IMR-90 (cell line): ENCODE measurements around the gene WASHC1. TPM values are rescaled to one million over a fixed set of nuclear protein-coding genes. Genes with fewer than 3 reads are reported as not detected.
A peak's percentile ranks its signal among the peaks of the same experiment; 100 is the strongest.
"Not testable (repeated sequence)": the region's sequence is repeated elsewhere in the genome, so short reads cannot be mapped to it uniquely, and the experiment has no call there.

Source experiments
- ATAC-seq: fragments of 200-7000 bp; cut with Tn5 transposase; 2 replicates; pipeline ENCODE4 v1.9.1; 2020; ENCODE audit warnings: low read depth, mild to moderate bottlenecking, moderate library complexity
- BruUV-seq: library from RNA; stranded (reverse); fragments of 400-500 nt; replicated peaks from 2 replicates; lab custom pipeline; 2021; lab: Mats Ljungman, UMichigan
- CTCF ChIA-PET: fragments of 300-600 bp; formaldehyde crosslinking; extraction: SDS; loops from one replicate; lab custom pipeline; 2021; ENCODE audit warnings: antibody characterized with exemption; lab: Yijun Ruan, JAX
- POLR2A ChIA-PET: fragments of 300-600 bp; sonication (Branson Sonifier 250); formaldehyde crosslinking; loops from one replicate; lab custom pipeline; 2022; ENCODE audit warnings: antibody characterized with exemption; ENCODE audit not compliant: unreplicated experiment; lab: Charles Lee
- DNase-seq: peaks from one replicate; pipeline ENCODE4 v3.0.0; 2013
- H2AFZ ChIP-seq: replicated peaks from 2 replicates; pipeline ENCODE3; 2013; ENCODE audit warnings: low read length, mild to moderate bottlenecking; ENCODE audit not compliant: poor library complexity
- H2AK5ac ChIP-seq: 2 replicates; pipeline ENCODE4 v1.6.1; 2013; ENCODE audit warnings: low read depth, low read length, inconsistent platforms
- H2AK9ac ChIP-seq: replicated peaks from 2 replicates; pipeline ENCODE3; 2013; ENCODE audit warnings: mild to moderate bottlenecking, low read depth, low read length, moderate library complexity; ENCODE audit not compliant: poor library complexity
- H2BK120ac ChIP-seq: 2 replicates; pipeline ENCODE4 v1.6.1; 2013; ENCODE audit warnings: low read depth, low read length, inconsistent platforms
- H2BK15ac ChIP-seq: 3 replicates; pipeline ENCODE4 v1.6.1; 2013; ENCODE audit warnings: low read depth, low read length, inconsistent platforms
- H2BK20ac ChIP-seq: 2 replicates; pipeline ENCODE4 v1.6.1; 2013; ENCODE audit warnings: low read depth, mild to moderate bottlenecking, inconsistent platforms, low read length, moderate library complexity
- H2BK5ac ChIP-seq: 2 replicates; pipeline ENCODE4 v1.6.1; 2013; ENCODE audit warnings: mild to moderate bottlenecking, low read depth, low read length, inconsistent platforms; ENCODE audit not compliant: poor library complexity, severe bottlenecking
- H3K14ac ChIP-seq: replicated peaks from 2 replicates; pipeline ENCODE4 v1.6.1; 2013; ENCODE audit warnings: low read depth, low read length, inconsistent platforms
- H3K18ac ChIP-seq: 2 replicates; pipeline ENCODE4 v1.6.1; 2013; ENCODE audit warnings: low read depth, low read length, control low read depth
- H3K23ac ChIP-seq: 2 replicates; pipeline ENCODE4 v1.6.1; 2013; ENCODE audit warnings: low read depth, low read length, inconsistent platforms
- H3K27ac ChIP-seq: 2 replicates; pipeline ENCODE4 v1.5.1; 2013; ENCODE audit warnings: mild to moderate bottlenecking, control low read depth, low read length; ENCODE audit not compliant: insufficient read depth
- H3K27me3 ChIP-seq: 2 replicates; pipeline ENCODE4 v1.6.1; 2013; ENCODE audit warnings: low read length; ENCODE audit not compliant: control insufficient read depth, insufficient read depth
- H3K36me3 ChIP-seq: 2 replicates; pipeline ENCODE4 v1.6.1; 2013; ENCODE audit warnings: low read length, mixed read lengths; ENCODE audit not compliant: control insufficient read depth, insufficient read depth
- H3K4ac ChIP-seq: 2 replicates; pipeline ENCODE4 v1.6.1; 2013; ENCODE audit warnings: low read depth, low read length, inconsistent platforms
- H3K4me1 ChIP-seq: 2 replicates; pipeline ENCODE4 v1.6.1; 2013; ENCODE audit warnings: low read length, mixed read lengths; ENCODE audit not compliant: control insufficient read depth, insufficient read depth
- H3K4me2 ChIP-seq: 2 replicates; pipeline ENCODE4 v1.6.1; 2013; ENCODE audit warnings: low read depth, mild to moderate bottlenecking, control low read depth, low read length, moderate library complexity
- H3K4me3 ChIP-seq: 2 replicates; pipeline ENCODE4 v1.5.1; 2013; ENCODE audit warnings: low read depth, mild to moderate bottlenecking, control low read depth, low read length, moderate library complexity; ENCODE audit not compliant: insufficient read depth
- H3K56ac ChIP-seq: 2 replicates; pipeline ENCODE4 v1.6.1; 2013; ENCODE audit warnings: low read length, inconsistent platforms; ENCODE audit not compliant: insufficient read depth; ENCODE audit errors: extremely low read depth
- H3K79me1 ChIP-seq, 2 experiments: 2 replicates each; pipeline ENCODE4 v1.6.1; 2013; ENCODE audit warnings: low read length in 2 of 2, inconsistent platforms in 1 of 2, low read depth in 1 of 2
- H3K9ac ChIP-seq: 2 replicates; pipeline ENCODE4 v1.6.1; 2013; ENCODE audit warnings: low read depth, low read length, control low read depth
- H3K9me1 ChIP-seq: 2 replicates; pipeline ENCODE4 v1.6.1; 2013; ENCODE audit warnings: low read length, inconsistent platforms; ENCODE audit not compliant: insufficient read depth
- H3K9me3 ChIP-seq: 2 replicates; pipeline ENCODE4 v1.6.1; 2013; ENCODE audit warnings: low read length; ENCODE audit not compliant: control insufficient read depth, insufficient read depth
- H4K20me1 ChIP-seq: 2 replicates; pipeline ENCODE4 v1.6.1; 2013; ENCODE audit warnings: low read length, inconsistent platforms; ENCODE audit not compliant: insufficient read depth
- H4K5ac ChIP-seq: 2 replicates; pipeline ENCODE4 v1.6.1; 2013; ENCODE audit warnings: mild to moderate bottlenecking, low read depth, low read length, control low read depth
- H4K8ac ChIP-seq, 2 experiments: 2 replicates each; pipeline ENCODE4 v1.6.1; 2013; ENCODE audit warnings: low read depth in 2 of 2, low read length in 2 of 2, control low read depth in 1 of 2, inconsistent platforms in 1 of 2
- H4K91ac ChIP-seq: 2 replicates; pipeline ENCODE4 v1.6.1; 2013; ENCODE audit warnings: low read depth, low read length, inconsistent platforms; ENCODE audit not compliant: insufficient read depth
- WGBS, 2 experiments: methylation state at CpG; one replicate each; pipeline versions ENCODE4 v1.1.5 to v1.1.7; 2013; ENCODE audit warnings: missing lambda C conversion rate in 2 of 2; ENCODE audit not compliant: insufficient read length in 1 of 2; ENCODE audit errors: extremely low coverage in 2 of 2; 5-methylcytosine and 5-hydroxymethylcytosine counted together
- dilution Hi-C: fragments of 300-500 bp; cut with HindIII; formaldehyde crosslinking; loops from one replicate; pipeline ENCODE4 v1.14.3; 2018; ENCODE audit warnings: low sequenced_read_pairs; ENCODE audit not compliant: unreplicated experiment
- in situ Hi-C: fragments of 300-500 bp; cut with MboI; formaldehyde crosslinking; loops from 3 replicates; pipeline ENCODE4 v1.14.3; 2019; ENCODE audit warnings: low sequenced_read_pairs, inconsistent platforms, mixed read lengths
- intact Hi-C: fragments of 100-400 bp; cut with micrococcal nuclease; formaldehyde crosslinking; loops from 2 replicates; pipeline ENCODE4 v1.10.0; 2022
- polyA plus RNA-seq, 3 experiments: library from polyadenylated mRNA; depleted of rRNA; stranded (reverse); fragments of >200 nt; gene quantifications; 2 replicates each; pipeline ENCODE4 v1.2.3, GENCODE V29; 2012; ENCODE audit warnings: low replicate concordance in 1 of 3
- total RNA-seq: library from RNA; depleted of rRNA; stranded (reverse); fragments of >200 nt; gene quantifications from 2 replicates; pipeline ENCODE4 v1.2.3, GENCODE V29; 2012

WASHC1 gene
- total and polyA plus RNA-seq, 2 of the 4 experiments (the other 2 are of a cell fraction) = 3.0 to 13.7 TPM

DNA sequence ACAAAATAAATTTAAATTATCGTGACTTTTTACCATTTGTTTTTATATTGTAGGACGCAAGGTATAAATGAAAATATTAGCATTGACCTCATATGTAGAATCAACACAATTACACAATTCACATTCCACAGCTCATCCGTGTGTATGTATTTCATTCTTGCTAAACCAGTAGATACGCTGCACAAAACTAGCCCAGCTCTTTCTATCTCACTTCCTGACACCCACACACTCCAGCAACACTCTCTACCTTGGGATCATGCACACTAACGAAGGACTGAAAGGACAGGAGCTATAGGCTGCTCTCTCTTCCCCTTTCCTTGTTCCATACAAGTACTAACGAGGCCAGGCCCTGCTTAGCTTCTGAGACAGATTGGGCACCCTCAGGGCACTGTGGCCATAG lies 16.9 kb upstream of the WASHC1 start:
- ATAC-seq = peak; percentile 66; the same call in 1 of the 2 replicates
- H2AK9ac ChIP-seq, DNase-seq, BruUV-seq, H3K4me1 ChIP-seq, CTCF ChIA-PET, H3K9me3 ChIP-seq, H3K18ac ChIP-seq, H3K14ac ChIP-seq, H3K9ac ChIP-seq, H3K56ac ChIP-seq, dilution Hi-C loops, H3K36me3 ChIP-seq, H4K20me1 ChIP-seq, H3K27me3 ChIP-seq, H2BK15ac ChIP-seq, H2BK120ac ChIP-seq, H2BK20ac ChIP-seq, intact Hi-C loops, H2AK5ac ChIP-seq, H2AFZ ChIP-seq, H4K91ac ChIP-seq, in situ Hi-C loops, H3K4me2 ChIP-seq, H2BK5ac ChIP-seq, H3K27ac ChIP-seq, H3K23ac ChIP-seq, H3K4ac ChIP-seq, H4K8ac ChIP-seq, H4K5ac ChIP-seq, H3K9me1 ChIP-seq, POLR2A ChIA-PET, H3K4me3 ChIP-seq, H3K79me1 ChIP-seq: not testable (repeated sequence)
- WGBS, 2 experiments = no CpG with 5 or more reads among the region's 6 CpGs

DNA sequence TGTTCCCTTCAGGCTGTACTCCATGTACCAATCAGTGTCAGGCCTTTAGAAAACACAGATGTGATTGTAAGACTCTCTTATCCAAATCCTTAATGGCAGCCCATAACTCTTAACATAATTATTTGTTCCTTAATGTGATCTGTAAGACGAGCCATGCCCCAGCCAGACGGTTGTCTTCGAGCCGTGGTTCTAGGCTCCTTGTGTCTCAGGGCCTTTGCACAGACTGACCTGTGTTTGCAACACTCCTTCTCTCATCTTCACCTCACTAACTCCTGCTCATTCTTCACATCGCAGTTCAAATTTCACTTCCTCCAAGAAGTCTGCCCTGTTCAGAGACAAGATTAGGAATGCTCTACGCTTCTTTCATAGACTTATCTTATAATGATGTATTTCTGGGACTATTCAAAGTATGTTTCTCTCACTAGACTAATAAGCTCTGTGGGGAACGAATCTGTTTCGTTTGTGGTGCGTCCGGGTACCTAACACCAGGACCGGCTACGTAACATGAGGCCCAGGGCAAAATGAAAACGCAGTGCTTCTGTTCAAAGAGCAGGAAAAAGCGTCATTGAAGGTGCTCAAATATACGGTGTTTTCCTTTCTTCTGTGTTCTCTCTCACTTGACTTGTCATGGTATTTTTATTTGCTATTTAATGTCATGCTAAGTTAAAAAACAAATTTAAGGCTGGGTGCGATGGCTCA lies 16.1 kb upstream of the WASHC1 start:
- ATAC-seq, H3K9ac ChIP-seq, H3K4ac ChIP-seq, H2BK15ac ChIP-seq, H3K9me1 ChIP-seq, H2AK9ac ChIP-seq, H2BK5ac ChIP-seq, H2BK120ac ChIP-seq, BruUV-seq, H3K4me3 ChIP-seq, H3K56ac ChIP-seq, H2AFZ ChIP-seq, H3K14ac ChIP-seq, CTCF ChIA-PET, H3K9me3 ChIP-seq, H3K4me1 ChIP-seq, dilution Hi-C loops, H4K8ac ChIP-seq, DNase-seq, H4K5ac ChIP-seq, intact Hi-C loops, POLR2A ChIA-PET, H4K91ac ChIP-seq, H2BK20ac ChIP-seq, in situ Hi-C loops, H3K18ac ChIP-seq, H3K23ac ChIP-seq, H3K79me1 ChIP-seq, H4K20me1 ChIP-seq, H2AK5ac ChIP-seq, H3K27me3 ChIP-seq, H3K36me3 ChIP-seq, H3K4me2 ChIP-seq, H3K27ac ChIP-seq: not testable (repeated sequence)
- WGBS, 2 experiments = no CpG with 5 or more reads among the region's 16 CpGs
